ENCODE data around the gene MRPL52. TPM values are rescaled to one million over a fixed set of nuclear protein-coding genes. Genes with fewer than 3 reads are reported as not detected.

The MRPL52 gene
- total RNA-seq, 4 donors from 2014 or later = 30.3 to 114 (median 52.9) TPM

DNA sequence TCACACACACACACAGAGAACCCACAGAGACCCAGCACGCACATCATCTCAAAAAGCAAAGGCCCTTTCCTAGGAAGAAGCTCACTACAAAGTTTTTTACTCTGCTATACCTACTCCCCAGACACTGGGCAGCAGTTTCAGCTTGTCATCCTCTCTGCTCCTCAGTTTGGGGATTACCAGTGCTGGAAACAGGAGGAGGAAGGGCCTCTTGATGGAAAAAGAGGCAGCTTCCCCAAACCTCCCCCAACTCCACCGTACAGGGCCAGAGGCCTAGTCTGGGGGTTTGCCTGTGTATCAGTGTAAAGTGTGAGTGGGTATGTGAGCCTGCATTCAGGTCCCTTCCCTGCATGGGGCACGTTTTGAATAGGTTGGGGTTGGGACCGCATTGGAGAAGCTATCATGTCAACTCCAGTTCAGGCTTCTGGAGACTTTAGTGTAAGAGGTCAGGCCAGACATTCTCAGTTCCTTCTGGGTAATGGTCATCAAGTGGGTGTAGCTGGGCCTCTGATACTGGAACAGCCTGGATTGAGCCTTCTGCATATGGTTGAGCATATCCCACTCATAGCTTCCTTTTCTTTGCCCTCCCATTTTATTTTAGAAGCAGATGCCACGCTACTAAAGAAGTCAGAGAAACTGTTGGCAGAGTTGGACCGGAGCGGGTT lies 54.5 kb downstream of the MRPL52 start:
- Histone ChIP-seq H3K4me3 (no peak overlapping the region), H3K27ac (no peak overlapping the region), H3K4me1 (peaks cover 0 to 50% (median 4%) of the 10 kb centered on the region in 4 donors), H3K9me3 (no peaks in the 10 kb centered on the region), H3K27me3 (no peaks in the 10 kb centered on the region), H3K36me3 (peaks cover 0 to 4% (median 0%) of the 10 kb centered on the region in 3 donors)
- no peak for TF ChIP-seq CTCF (IDR thresholded peaks at IDR 0.05)
- no peak for TF ChIP-seq POLR2A (IDR thresholded peaks at IDR 0.05)
- DNase-seq = no peak

Small RNA genes lying within 50 kb of the gene (small RNA-seq; reads per million reads assigned to genes)
- gene RF00019 = 0 reads per million in 2 donors

Other genes with a start within 250 kb of the MRPL52 start
- gene DAD1, start 240.7 kb upstream of the MRPL52 start, total RNA-seq = 100 to 1,000 TPM in 2 of 4 donors, 10 to 100 TPM in 2; 52.0 to 173 (median 123) TPM
- gene ABHD4, start 231.6 kb upstream of the MRPL52 start, total RNA-seq = 10 to 100 TPM; 28.1 to 51.4 (median 42.8) TPM
- gene OR6J1, start 185.5 kb upstream of the MRPL52 start, total RNA-seq = under 1 TPM in 1 of 4 donors, not detected in 3; 0.18 TPM
- gene OXA1L, start 63.2 kb upstream of the MRPL52 start, total RNA-seq = 100 to 1,000 TPM in 2 of 4 donors, 10 to 100 TPM in 2; 73.6 to 115 (median 90.4) TPM
- 100 to 1,000 TPM in 3 of 4 donors, 10 to 100 TPM in 1; 30.5 to 787 (median 367) TPM for gene SLC7A7, start 14.5 kb upstream of the MRPL52 start, total RNA-seq
- gene MMP14, start 6.7 kb downstream of the MRPL52 start, total RNA-seq = 100 to 1,000 TPM in 1 of 4 donors, 10 to 100 TPM in 3; 63.0 to 116 (median 82.9) TPM
- gene LRP10, start 41.9 kb downstream of the MRPL52 start, total RNA-seq = 100 to 1,000 TPM in 3 of 4 donors, 10 to 100 TPM in 1; 69.3 to 250 (median 221) TPM
- gene REM2, start 53.3 kb downstream of the MRPL52 start, total RNA-seq = 1 to 10 TPM in 3 of 4 donors, under 1 TPM in 1; 0.57 to 2.1 (median 1.4) TPM
- 100 to 1,000 TPM in 2 of 4 donors, 10 to 100 TPM in 2; 84.4 to 155 (median 116) TPM for gene RBM23, start 89.3 kb downstream of the MRPL52 start, total RNA-seq
- gene PRMT5, start 99.5 kb downstream of the MRPL52 start, total RNA-seq = 10 to 100 TPM; 20.5 to 41.3 (median 26.6) TPM
- gene HAUS4, start 127.2 kb downstream of the MRPL52 start, total RNA-seq = 100 to 1,000 TPM in 1 of 4 donors, 10 to 100 TPM in 3; 73.4 to 105 (median 83.5) TPM
- gene AJUBA, start 152.7 kb downstream of the MRPL52 start, total RNA-seq = 1 to 10 TPM in 3 of 4 donors, under 1 TPM in 1; 0.70 to 3.3 (median 2.4) TPM
- 10 to 100 TPM; 11.0 to 34.4 (median 19.8) TPM for gene C14orf93, start 180.3 kb downstream of the MRPL52 start, total RNA-seq
- 100 to 1,000 TPM in 1 of 4 donors, 10 to 100 TPM in 3; 49.6 to 116 (median 68.8) TPM for gene PSMB5, start 205.0 kb downstream of the MRPL52 start, total RNA-seq
- not detected for gene PSMB11, start 212.3 kb downstream of the MRPL52 start, total RNA-seq
- gene CDH24, start 227.6 kb downstream of the MRPL52 start, total RNA-seq = 10 to 100 TPM in 1 of 4 donors, 1 to 10 TPM in 3; 1.1 to 12.4 (median 5.5) TPM

All from Peyer's patch (tissue), 4 donors.